Cardiac muscle cell (in vitro differentiated cells and primary cell): ENCODE results near the gene LPCAT3. TPM values are rescaled to one million over a fixed set of nuclear protein-coding genes. Genes with fewer than 3 reads are reported as not detected.
"Not testable (repeated sequence)": the region's sequence is repeated elsewhere in the genome, so short reads cannot be mapped to it uniquely, and the experiment has no call there.

Experiments used
- DNase-seq, 2 donors: peaks; one replicate each; pipeline versions ENCODE4 v3.0.0 to v3.0.0-alpha.2; 2010 to 2017; ENCODE audit warnings: low read depth in 1 of 2, low spot score in 1 of 2
- H3K27ac ChIP-seq: fragments of 200-600 bp; sonication (generic); 2 replicates; pipeline ENCODE4 v1.5.1; 2016
- H3K27me3 ChIP-seq: fragments of 200-600 bp; sonication (generic); 2 replicates; pipeline ENCODE4 v1.6.0; 2016; ENCODE audit warnings: control low read depth
- H3K36me3 ChIP-seq: fragments of 200-600 bp; sonication (generic); 2 replicates; pipeline ENCODE4 v1.5.1; 2016; ENCODE audit warnings: control low read depth
- H3K4me1 ChIP-seq: fragments of 200-600 bp; sonication (generic); 2 replicates; pipeline ENCODE4 v1.8.1; 2017; ENCODE audit warnings: low read depth, mild to moderate bottlenecking, mixed run types
- H3K4me3 ChIP-seq: fragments of 200-600 bp; sonication (generic); 2 replicates; pipeline ENCODE4 v1.5.1; 2016; ENCODE audit warnings: mild to moderate bottlenecking
- H3K9me3 ChIP-seq: fragments of 200-600 bp; sonication (generic); 2 replicates; pipeline ENCODE4 v1.5.1; 2017; ENCODE audit warnings: low read depth, mild to moderate bottlenecking, control low read depth
- CTCF ChIP-seq: IDR thresholded peaks from 2 replicates; pipeline ENCODE4 v1.5.1; 2012; ENCODE audit warnings: low read depth, mild to moderate bottlenecking, low read length
- polyA plus RNA-seq: library from polyadenylated mRNA; unstranded; fragments of >200 nt; fragmentation: Nextera tagmentation; extraction: Ambion mirVana; gene quantifications from 2 replicates; pipeline ENCODE4 v1.2.1, GENCODE V29; 2016
- total RNA-seq: library from RNA; depleted of rRNA; stranded (reverse); fragments of >200 nt; gene quantifications from 2 replicates; pipeline ENCODE4 v1.2.3, GENCODE V29; 2016

The LPCAT3 gene
- total and polyA plus RNA-seq, 2 experiments from 2014 or later, result 12.0 to 37.8 TPM

GRCh38 chr12:7012024-7012607 lies 6.2 kb downstream of the LPCAT3 start:
- Histone ChIP-seq H3K27ac (no peak overlapping the region), H3K4me1 (peaks cover 11% of the 10 kb centered on the region)
- no peak for TF ChIP-seq CTCF

GRCh38 chr12:7011398-7011797 lies 6.9 kb downstream of the LPCAT3 start:
- H3K9me3 ChIP-seq, DNase-seq, H3K4me3 ChIP-seq, H3K4me1 ChIP-seq, H3K27me3 ChIP-seq, H3K27ac ChIP-seq, H3K36me3 ChIP-seq: not testable (repeated sequence)

More at GRCh38 chr12:7012024-7012607, 6.2 kb downstream of the LPCAT3 start:
- H3K27me3 ChIP-seq, result no peaks in the 10 kb centered on the region
- no peak overlapping the region for H3K4me3 ChIP-seq
- no peaks in the 10 kb centered on the region for H3K9me3 ChIP-seq
- DNase-seq, result no peak
- no peaks in the 10 kb centered on the region for H3K36me3 ChIP-seq

GRCh38 chr12:7009512-7009911 lies 8.8 kb downstream of the LPCAT3 start:
- Histone ChIP-seq H3K4me3 (no peak overlapping the region), H3K36me3 (no peaks in the 10 kb centered on the region), H3K4me1 (peaks cover 5% of the 10 kb centered on the region), H3K27me3 (no peaks in the 10 kb centered on the region), H3K9me3 (no peaks in the 10 kb centered on the region), H3K27ac (no peak overlapping the region)
- DNase-seq, result no peak
- no peak for TF ChIP-seq CTCF

- no peak for TF ChIP-seq CTCF
- no peaks in the 10 kb centered on the region for H3K9me3 ChIP-seq
- no peaks in the 10 kb centered on the region for H3K36me3 ChIP-seq
- H3K4me3 ChIP-seq, result no peak overlapping the region
- H3K27ac ChIP-seq, result no peak overlapping the region
- no peak for DNase-seq
- H3K4me1 ChIP-seq, result peaks cover 5% of the 10 kb centered on the region
- H3K27me3 ChIP-seq, result no peaks in the 10 kb centered on the region
Observed at GRCh38 chr12:7008864-7009263, 9.4 kb downstream of the LPCAT3 start.

GRCh38 chr12:7006639-7007038 lies 11.6 kb downstream of the LPCAT3 start:
- H3K27ac ChIP-seq, result no peak overlapping the region
- no peaks in the 10 kb centered on the region for H3K9me3 ChIP-seq
- no peaks in the 10 kb centered on the region for H3K27me3 ChIP-seq
- no peaks in the 10 kb centered on the region for H3K36me3 ChIP-seq
- H3K4me1 ChIP-seq, result no peaks in the 10 kb centered on the region
- no peak overlapping the region for H3K4me3 ChIP-seq
- TF ChIP-seq CTCF, result no peak
- no peak for DNase-seq

- no peaks in the 10 kb centered on the region for H3K4me1 ChIP-seq
- no peak for TF ChIP-seq CTCF
Observed at GRCh38 chr12:7005311-7005710, 13.0 kb downstream of the LPCAT3 start.

More at GRCh38 chr12:7005311-7005710, 13.0 kb downstream of the LPCAT3 start:
- Histone ChIP-seq H3K27ac (no peak overlapping the region), H3K36me3 (no peaks in the 10 kb centered on the region), H3K27me3 (no peaks in the 10 kb centered on the region), H3K9me3 (no peaks in the 10 kb centered on the region), H3K4me3 (no peak overlapping the region)
- DNase-seq, result no peak
